GM20000 (cell line): ENCODE data around the gene TTR.

Source experiments
- DNase-seq: peaks from one replicate; pipeline ENCODE4 v3.0.0; 2012; ENCODE audit warnings: low spot score
- TF ChIP-seq, protein P1 (sequence below): IDR thresholded peaks from 2 replicates; pipeline ENCODE4 v1.5.1; 2012; ENCODE audit warnings: mild to moderate bottlenecking, control low read depth; ENCODE audit errors: extremely low read depth, missing control alignments

TTR gene

DNA sequence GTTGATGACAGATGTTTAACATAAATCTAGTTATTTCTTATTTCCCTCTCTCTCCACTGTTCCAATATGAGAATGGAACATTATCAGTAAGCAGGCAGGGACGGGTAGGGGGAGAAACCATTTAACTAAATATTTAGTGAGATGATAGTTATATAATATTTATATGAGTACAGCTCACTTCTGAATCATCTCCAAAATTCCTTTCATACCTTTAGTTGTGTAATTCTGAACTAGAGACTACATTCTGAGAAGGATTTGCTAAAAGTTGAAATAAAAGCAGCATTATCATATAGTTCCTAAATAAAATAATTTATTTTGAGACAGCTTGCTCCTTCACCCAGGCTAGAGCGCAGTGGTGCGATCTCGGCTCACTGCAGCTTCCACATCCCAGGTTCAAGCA, 51.3 kb downstream of the TTR start:
- TF ChIP-seq, protein P1, sequence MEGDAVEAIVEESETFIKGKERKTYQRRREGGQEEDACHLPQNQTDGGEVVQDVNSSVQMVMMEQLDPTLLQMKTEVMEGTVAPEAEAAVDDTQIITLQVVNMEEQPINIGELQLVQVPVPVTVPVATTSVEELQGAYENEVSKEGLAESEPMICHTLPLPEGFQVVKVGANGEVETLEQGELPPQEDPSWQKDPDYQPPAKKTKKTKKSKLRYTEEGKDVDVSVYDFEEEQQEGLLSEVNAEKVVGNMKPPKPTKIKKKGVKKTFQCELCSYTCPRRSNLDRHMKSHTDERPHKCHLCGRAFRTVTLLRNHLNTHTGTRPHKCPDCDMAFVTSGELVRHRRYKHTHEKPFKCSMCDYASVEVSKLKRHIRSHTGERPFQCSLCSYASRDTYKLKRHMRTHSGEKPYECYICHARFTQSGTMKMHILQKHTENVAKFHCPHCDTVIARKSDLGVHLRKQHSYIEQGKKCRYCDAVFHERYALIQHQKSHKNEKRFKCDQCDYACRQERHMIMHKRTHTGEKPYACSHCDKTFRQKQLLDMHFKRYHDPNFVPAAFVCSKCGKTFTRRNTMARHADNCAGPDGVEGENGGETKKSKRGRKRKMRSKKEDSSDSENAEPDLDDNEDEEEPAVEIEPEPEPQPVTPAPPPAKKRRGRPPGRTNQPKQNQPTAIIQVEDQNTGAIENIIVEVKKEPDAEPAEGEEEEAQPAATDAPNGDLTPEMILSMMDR, result no peak
- no peak for DNase-seq

DNA sequence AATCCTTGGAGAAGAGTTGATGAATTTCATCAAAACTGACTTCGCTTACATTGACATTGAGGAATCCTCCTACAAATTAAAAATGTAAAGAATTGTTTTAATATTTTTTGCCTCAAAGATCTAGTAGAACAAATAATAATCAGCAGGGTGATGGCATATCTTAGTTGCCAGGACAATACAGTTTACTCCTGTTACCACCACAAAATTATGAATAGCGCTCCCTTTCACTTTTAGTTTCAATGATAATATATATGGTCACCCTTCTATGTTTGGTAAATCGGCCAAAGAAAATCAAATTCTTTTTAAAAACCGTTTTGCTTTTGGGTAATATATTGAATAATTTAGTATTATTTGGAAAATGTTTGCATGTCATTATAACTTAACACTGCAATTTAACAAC, 53.7 kb downstream of the TTR start:
- TF ChIP-seq, protein P1, result no peak

DNA sequence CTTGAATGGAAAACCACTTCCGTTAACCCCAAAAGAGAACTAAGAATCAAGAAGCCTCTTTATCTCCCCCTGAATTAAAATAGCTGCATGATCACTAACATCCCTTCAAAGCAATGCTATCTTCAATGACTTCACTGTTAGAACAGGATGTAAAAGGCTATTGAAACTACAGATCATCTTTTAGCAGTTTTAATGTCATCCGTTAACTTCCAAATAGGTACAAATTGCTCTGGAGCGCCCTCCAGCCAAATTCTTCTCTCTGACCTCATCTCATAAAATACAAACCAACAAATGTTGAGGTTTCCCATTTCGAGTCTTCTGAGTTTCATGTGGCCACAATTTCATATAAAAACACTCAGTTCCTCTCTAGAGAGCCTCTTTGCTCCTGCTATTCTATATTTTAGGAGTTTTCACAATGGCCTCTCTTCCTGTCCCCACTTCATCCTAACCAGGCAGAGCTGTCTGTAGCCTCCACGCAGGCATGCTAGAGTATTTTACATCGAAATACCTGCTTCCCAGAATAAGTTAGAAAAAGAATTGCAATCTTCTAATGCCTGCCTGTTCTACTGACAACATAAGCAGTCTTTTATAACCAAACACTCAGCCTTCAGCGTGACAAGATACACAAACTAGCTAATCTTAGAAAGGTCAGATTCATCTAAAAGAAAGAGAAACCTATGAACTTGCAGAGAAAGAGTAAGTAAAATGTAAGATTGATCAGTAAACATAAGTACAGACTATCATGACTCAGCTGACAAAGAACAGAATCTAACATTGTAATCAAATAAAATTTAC, 54.9 kb downstream of the TTR start:
- TF ChIP-seq, protein P1, result no peak
- DNase-seq, result no peak

More for the DNA sequence above, 53.7 kb downstream of the TTR start:
- no peak for DNase-seq

DNA sequence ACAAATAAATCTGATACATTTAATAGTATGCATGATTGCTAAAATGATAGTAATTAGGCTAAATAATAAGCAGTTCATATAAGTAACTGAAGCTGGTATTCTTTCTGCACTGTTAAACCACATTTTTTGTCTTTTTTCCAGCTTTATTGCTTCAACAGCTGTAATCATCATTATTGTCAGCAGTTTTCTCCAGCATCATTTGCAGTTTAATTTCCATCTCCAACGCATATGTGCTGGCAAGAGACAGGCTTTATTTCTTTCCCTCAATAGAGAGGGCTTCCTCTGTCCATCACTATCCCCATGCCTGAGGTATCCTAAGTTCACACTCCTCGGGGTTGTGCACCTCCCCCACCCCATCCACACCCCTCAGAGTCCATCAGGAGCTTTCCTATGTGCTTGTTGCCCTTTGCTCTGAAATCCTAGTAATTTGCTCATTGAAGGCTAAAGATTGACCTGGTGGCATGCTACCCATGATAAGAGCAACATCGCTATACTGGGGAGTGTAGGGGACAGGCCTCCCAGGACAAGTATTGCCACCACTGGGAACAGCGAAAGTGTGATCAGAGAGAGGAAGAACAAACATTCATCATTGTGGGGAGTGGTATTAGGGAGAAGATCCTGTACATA, 55.6 kb downstream of the TTR start:
- no peak for DNase-seq
- TF ChIP-seq, protein P1, result no peak
